ENCODE data around the gene ALK.

Gene ALK

GRCh38 chr2:29229640-29230039 lies 691.7 kb downstream of the ALK start:
- no peak for DNase-seq

DNA sequence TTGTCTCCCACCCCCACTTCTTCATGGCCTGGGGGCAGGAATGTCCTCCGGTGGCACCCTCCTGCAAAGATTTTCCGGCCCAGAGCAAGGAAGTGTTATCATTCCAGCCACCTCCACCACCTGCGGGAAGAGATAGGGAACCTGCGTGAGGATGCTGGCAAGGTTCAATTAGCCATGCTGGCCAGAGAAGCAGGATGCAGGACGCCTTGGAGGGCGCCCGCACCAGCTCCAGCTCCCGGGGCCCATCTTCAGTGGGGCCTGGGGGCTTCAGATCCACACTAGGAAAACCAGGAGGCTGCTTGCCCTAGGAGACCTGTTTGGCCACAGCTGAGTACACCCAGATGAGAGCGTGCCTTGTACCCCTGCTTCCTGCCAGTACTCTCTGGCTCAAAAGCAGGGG lies 692.4 kb downstream of the ALK start:
- no peak for DNase-seq

DNA sequence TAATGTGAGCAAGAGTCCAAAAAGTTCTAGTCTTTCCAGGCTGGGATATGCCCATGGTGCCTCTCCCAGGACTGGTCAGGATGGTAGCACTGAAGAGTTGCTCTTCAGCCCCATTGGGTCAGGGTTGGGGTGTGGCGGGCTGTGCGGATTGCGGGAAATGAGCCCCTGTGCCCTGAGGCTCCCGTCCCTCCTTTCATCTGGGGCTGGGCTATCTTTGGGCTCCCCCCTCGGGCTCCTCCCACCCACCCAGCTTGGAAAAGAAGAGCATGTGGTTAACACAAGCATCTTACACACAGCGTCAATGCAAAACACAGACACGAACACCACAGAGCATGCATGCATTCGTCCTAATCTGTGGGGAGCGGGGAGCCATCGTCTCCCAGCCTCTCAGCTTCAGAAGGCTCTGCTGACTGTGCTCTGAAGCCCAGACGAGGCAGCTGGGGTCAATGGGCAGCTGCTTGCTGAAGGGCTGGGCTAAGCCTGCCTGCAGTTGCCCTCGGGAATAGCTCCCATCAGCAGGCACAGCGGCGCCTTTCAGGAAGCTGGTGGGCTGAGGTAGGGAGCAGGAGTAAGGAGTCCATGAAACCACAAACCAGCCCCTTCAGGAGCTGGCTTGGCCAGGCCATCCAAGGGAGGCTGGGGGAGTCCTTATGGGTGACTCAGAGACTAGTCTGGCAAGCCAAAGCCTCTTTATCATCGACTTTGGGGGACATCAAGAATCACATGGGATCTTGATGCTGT lies 693.3 kb downstream of the ALK start:
- no peak for DNase-seq

GRCh38 chr2:29226808-29227207 lies 694.6 kb downstream of the ALK start:
- DNase-seq = no peak

DNA sequence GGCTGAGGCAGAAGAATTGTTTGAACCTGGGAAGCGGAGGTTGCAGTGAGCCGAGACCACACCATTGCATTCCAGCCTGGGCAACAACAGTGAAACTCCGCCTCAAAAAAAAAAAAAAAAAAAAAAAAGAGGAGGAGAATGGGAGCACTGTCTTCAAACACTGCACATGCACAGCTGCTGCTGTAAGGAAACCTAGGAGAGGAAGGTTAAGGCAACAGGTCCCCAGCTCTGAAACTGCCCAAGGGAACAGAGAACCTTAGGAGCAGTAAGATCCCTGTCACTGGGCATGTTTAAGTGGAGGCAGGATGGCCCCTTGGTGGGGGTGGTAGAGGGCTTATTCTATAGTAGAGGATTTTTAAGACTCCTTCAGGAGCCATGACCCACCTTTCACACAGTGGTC lies 695.0 kb downstream of the ALK start:
- DNase-seq = no peak

DNA sequence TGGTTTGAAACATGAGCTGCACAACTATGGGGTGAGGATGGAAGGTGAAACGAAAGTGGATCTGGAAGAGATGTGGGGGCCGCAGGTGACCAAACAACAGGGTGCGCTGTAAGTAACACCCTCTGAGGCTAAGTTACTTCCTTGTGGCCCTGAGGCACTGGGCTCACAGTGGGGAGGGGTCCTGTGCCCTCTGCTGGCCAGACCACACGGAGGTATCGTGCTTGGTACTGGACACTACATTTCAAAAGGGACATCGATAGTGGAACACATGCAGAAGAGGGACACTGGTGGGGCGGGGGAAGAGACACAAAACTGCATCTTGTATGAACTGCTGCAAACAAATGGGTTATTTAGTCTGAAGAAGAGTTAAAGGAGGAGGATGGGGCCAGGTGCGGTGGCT lies 695.6 kb downstream of the ALK start:
- no peak for DNase-seq

- no peak for DNase-seq
Measured at GRCh38 chr2:29224693-29225551, 696.5 kb downstream of the ALK start.

DNA sequence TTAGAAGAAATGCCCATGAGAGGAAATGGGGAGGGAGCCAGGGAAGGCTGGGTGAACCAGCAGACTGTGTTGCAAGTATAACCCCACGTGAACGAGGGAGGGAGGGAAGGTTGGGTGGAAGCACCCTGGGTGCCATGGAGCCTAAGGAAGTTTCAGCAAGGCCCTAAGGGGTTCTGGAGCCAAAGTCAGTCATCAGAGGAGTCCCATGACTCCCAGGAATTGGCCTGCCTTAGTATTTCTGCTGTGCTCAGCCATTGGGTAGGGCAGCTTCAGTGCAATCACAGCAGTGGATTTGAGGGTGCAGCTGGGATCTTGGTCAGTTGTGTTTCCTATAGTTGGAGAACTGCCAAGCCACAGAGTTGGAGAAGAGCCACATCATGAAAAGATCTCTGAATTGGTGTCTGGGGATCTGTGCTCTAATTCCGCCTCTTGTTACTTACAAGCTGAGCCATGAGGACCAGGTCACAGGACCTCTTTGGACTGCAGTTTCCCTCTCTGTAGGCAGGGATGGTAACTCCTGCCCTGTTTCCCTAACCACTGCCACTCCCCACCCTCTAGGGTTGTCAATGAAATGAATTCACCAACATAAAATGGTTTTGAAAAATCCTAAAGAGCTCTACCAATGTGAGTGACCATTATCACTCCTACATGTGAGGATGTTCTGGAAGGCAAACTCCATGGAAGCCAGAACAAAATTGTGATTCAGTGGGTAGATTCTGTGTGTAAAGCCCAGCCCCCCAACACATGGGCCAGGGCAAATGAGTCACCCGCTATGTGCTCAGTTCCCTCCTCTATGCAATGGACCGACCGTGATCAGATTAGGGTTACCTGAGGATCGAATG lies 697.3 kb downstream of the ALK start:
- no peak for DNase-seq

DNA sequence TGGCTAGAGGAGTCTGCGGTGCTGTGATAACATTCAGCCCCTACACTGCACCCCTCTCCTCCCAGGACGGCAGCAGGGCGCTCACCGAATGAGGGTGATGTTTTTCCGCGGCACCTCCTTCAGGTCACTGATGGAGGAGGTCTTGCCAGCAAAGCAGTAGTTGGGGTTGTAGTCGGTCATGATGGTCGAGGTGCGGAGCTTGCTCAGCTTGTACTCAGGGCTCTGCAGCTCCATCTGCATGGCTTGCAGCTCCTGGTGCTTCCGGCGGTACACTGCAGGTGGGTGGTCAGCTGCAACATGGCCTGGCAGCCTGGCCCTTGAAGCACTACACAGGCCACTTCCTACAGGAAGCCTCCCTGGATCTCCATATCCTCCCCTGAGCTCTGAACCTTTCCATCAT lies 698.1 kb downstream of the ALK start:
- no peak for DNase-seq

- DNase-seq = no peak
Measured at GRCh38 chr2:29222381-29223179, 698.8 kb downstream of the ALK start.

DNA sequence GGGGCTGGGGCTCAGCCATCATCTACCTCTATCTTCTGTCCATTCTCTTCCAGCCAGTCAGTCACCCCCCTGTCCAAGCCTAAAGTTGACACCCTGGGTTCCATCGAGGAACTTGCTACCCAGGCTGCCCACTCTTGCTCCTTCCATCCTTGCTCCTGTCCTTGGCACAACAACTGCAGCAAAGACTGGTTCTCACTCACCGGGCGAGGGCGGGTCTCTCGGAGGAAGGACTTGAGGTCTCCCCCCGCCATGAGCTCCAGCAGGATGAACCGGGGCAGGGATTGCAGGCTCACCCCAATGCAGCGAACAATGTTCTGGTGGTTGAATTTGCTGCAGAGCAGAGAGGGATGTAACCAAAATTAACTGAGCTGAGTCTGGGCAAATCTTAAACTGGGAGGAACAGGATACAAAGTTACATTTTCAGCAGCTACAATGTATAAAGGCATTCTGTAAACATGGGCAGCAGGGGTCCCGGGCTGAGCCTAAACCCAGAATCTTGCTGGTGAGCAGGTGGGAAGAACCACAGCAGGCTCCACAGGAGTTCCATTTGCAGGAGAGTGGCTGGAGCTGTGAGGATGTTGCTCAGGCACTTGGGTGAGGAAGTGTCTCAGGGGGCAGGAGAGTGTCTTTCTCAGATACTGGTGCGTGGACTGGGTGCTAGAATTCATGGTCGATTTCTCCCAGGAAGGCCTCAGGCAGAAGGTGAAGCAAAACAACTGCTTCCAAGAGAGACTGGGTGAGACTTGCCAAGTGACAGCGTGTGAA lies 700.7 kb downstream of the ALK start:
- DNase-seq = no peak

DNA sequence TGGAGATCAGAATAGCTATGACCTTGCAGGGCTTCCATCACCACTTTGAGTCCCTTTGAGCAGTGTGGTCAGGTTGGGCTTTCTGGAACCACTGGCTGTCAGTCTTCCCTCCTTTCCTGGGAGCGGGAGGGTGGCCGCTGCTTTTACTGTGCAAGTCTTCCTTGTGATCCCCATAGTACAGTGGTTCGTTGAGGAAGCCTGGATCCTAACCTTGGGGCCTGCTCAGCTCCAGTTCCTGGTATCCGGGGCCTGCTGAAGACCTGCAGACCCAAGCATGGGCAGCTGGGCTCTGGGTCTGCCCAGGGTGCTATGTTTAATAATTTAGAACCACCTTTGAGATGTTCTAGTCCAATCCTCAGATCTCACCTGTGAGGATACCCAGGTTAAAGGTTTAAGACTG lies 702.0 kb downstream of the ALK start:
- no peak for DNase-seq

DNA sequence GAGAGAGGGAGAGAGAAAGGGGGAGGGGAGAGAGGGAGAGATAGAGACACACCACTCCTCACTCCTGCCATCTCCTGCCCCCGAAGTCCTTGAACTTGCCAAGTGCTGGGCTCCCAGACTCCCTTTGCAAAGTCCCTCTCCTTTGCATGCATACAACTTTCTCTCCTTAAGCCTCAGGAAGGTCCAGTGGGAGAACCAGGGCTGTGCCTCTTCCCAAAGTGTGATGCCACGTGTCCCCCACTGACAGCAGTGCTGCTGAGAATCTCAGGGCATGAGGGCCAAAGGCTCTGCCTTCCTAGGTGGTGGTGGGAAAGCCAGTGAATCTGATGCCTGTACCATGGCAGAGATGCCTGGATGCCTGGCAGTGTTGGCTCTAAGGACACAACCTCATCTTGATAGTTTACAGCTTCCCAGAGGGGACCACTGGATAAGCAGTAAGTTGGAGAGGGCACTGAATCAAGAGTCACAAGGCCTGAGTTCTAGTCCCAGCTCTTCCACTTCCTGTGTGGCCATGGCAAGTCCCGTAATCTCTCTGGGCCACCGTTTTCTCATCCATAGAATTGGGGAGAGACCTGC lies 702.7 kb downstream of the ALK start:
- DNase-seq = no peak

DNA sequence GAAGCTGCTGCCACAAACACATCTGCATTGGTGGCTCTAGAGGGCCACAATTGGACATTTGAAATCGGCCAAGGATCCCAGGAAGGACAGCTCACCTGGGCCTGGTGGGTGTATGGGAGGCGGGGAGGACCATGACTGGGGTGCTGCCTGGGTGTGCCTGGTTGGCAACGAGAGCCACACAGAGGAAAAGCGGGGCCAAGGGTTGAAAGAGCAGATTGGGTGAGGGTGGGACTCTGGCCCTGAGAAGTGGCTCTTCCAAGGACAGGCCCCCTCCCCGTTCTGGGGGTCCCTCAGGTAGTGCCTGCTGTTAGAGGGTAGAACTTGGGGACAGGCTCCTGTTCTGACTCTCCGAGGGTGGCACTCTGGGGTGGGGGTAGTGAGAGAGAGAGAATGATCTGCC lies 703.3 kb downstream of the ALK start:
- DNase-seq = no peak

GRCh38 chr2:29216609-29216909 lies 704.8 kb downstream of the ALK start:
- DNase-seq = no peak

DNA sequence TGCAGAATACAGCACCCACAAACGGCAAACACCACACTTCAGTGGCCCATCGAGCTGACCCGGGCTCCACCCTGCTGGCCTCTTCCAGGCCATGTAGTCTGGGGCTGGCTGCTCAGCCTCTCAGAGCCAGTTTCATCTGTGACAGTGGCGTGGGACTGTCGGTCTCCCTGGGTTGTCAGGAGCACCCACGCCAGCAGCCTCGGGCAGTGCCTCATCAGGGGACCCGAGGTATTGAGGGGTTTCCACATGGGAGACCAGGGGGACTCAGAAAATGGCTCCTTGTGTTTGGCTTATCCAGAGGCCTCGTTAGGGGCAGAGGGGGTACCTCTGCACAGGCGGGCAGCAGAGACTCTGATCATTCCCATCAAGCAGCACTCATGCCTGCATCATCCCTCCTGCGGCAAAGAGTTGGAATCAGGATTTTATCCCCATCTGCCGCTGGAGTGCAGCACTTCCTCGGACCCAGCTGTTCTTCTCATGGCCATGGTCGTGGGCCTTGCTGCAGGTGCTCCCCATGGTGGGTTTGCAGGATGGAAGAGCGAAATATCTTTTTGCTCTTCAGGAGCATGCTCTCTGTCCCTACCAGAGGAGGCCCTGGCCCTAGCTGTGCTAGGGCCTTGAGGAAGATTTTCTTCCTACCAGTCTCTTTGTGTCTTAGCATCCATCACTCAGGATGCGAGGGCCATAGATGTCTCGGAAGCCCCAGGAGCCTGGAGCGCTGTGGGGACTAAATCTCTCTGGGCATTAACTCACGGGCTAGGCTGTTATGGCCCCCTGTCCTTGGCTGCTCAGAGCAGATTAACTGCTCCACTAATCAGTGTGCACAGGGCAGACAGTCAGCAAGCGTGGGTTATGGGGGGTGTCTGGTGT lies 705.4 kb downstream of the ALK start:
- no peak for DNase-seq

GRCh38 chr2:29215073-29215472 lies 706.3 kb downstream of the ALK start:
- no peak for DNase-seq

DNA sequence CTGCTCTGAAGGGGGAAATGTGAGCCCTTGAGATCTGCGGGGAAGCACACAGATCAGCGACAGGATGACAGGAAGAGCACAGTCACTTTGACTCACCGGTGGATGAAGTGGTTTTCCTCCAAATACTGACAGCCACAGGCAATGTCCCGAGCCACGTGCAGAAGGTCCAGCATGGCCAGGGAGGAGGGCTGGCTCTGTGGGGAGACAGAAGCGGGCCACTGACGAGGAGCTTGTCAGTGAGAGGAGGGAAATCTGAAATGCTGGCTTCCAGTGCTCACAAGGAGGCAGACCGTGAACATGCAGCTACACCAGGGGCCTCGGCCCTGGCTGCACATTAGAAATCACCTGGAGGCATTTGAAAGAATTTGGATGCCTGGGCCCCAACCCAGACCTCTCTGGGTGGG lies 707.5 kb downstream of the ALK start:
- DNase-seq = no peak

GRCh38 chr2:29212009-29212408 lies 709.4 kb downstream of the ALK start:
- DNase-seq = no peak

DNA sequence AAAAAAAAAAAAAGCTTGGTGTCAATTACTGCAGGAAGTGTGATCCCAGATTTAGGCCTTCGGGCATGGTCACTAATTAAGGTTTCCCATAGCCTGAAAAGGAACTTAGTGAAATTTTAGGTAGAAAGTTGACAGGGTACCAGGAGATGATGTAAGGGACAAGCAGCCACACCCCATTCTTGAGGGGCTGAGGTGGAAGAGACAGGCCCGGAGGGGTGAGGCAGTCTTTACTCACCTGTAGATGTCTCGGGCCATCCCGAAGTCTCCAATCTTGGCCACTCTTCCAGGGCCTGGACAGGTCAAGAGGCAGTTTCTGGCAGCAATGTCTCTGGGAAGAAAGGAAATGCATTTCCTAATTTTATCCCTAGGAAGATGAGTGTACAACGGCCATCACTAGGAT lies 711.8 kb downstream of the ALK start:
- DNase-seq = no peak

Data from NCI-H748 treated with DMSO at 0.1 percent for 48 hours (cell line).